Activated CD4-positive, alpha-beta T cell treated with anti-CD3 and anti-CD28 coated beads, Interleukin-2, Interleukin-4, amounts not matched to agents 100 ng/mL and 50 ng/mL, durations not matched to agents 16 hours and 8 hours (primary cell): Measurements from ENCODE around the gene FGF12.
A peak's percentile ranks its signal among the peaks of the same experiment; 100 is the strongest.
"Not testable (repeated sequence)": the region's sequence is repeated elsewhere in the genome, so short reads cannot be mapped to it uniquely, and the experiment has no call there.

Experiments used
- DNase-seq: peaks from one replicate; pipeline ENCODE4 v3.0.0-alpha.2; 2020; ENCODE audit warnings: low spot score

The FGF12 gene

DNA sequence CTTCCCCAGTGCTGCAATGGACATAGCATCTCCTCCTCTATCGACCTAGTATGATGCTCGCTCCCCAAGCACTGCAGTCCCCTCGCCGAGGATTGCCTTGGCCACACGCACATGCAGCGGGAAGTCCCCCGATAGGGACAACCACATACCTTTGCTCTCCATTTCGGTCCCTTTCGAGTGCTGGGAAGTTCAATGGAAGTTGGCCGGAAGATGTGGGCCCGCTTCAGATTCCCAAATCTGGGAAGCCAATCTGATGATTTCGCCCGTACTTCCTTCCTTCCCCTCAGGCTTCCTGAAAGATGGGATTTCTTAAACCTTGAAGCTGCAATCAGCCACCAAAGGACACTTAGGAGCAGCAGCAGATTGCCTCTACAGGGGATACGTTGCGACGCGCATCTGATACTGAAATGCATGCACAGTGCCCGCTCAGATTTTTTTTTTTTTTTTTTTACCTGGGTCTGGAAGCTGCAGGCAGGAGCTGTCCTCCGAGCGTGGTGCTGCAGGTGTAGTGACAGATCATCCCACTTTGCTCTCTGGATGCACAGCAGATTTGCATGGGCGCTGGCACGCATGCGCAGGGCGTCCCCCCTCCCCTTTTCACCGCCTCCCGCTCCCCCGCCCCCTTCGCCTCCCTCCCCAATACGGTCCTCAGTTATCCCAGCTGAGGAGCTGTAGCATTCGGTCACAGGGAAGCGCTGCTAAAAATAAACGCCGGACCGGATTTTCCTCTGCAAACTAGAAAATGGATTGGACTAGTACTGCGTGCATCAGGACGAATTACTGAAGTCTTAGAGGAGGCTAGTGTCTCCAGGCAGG lies at the start of gene FGF12:
TSS of gene FGF12 (minus strand) at position 510 of the 816 bp plus-strand sequence.
- peak; percentile 0 for DNase-seq

DNA sequence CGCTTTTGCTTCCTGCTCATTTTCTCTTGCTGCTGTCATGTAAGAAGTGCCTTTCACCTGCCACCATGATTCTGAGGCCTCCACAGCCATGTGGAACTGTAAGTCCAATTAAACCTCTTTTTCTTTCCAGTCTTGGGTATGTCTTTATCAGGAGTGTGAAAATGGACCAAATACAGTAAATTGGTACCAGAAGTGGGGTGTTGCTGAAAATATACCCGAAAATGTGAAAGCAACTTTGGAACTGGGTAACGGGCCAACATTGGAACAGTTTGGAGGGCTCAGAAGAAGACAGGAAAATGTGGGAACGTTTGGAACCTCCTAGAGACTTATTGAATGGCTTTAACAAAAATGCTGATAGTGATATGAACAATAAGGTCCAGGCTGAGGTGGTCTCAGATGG lies 47.0 kb upstream of the FGF12 start:
- not testable (repeated sequence) for DNase-seq

DNA sequence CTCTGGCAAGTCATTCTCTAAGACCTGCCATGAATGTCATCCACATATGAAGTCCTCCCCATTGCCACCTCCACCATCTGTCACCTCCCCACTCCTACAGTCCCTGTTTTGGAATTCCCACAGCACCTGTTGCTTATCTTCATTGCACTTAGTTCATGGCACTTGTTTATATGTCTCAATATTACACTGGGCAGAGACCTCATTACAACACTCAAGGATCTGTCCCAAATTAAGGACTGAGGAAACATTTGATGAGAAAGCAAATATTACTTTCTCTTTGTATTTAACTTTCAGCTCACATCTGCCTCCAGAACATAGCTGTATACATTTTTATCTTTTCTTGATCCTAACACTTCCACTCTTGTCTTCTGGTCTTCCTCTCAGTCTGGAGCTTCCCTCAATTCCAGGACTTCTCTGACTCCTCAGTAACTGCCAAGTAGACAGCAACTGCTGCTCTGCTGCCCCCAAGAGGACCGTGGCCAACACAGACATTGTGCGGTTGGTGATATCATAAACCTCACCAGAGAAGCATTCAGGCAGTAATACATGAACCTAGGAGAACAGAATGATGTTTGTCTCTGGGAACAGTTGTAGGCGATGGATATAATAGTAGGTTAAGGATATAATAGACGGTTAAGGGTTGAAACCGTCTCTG lies 45.0 kb upstream of the FGF12 start:
- DNase-seq = peak; percentile 6

DNA sequence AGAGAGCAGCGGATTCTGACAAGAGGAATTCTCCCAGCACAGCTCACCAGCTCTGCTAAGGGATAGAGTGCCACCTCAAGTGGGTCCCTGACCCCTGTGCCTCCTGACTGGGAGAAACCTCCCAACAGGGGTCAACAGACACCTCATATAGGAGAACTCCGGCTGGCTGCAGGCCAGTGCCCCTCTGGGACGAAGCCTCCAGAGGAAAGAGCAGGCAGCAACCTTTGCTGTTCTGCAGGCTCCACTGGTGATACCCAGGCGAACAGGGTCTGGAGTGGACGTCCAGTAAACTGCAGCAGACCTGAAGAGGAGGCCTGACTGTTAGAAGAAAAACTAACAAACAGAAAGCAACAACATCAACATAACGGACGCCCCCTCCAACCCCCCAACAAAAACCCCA lies 31.3 kb upstream of the FGF12 start:
- no peak for DNase-seq

DNA sequence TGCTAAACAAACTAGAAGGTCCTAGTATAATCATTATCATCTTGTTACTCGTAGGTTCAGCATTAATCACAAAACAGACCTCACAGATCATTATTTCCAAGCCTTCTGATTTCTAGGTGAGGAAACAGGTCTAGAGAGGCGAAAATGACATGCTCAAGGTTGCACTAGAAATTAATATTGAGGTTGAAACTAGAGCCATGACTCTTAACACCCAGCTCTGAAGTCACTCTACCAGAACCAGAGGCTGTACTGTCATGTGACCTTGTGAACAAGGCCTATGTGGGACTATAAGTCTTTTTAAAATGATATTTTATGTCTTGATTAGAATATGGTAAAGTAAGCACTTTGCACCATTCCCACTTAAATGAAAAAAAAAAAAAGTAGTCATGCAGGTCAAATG lies 23.8 kb upstream of the FGF12 start:
- DNase-seq = no peak

DNA sequence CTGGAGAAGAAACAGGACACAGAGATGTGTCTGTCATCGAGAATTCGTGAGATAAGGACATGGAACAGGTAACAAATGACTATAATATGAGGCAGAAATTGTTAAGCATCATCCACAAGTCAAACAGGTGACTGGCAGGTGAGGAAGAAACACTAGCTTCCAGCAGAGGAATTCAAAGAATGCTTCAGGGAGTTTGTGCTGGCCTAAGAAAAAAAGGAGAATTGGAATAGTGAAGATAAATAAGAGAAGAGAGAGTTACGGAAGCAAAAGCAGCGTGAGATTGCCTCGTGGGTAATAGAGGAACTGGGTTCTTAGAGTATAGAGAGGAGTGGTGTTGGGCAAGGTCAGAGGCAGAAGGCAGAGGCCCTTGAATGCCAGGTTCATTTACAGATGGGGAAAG lies 22.9 kb upstream of the FGF12 start:
- no peak for DNase-seq

DNA sequence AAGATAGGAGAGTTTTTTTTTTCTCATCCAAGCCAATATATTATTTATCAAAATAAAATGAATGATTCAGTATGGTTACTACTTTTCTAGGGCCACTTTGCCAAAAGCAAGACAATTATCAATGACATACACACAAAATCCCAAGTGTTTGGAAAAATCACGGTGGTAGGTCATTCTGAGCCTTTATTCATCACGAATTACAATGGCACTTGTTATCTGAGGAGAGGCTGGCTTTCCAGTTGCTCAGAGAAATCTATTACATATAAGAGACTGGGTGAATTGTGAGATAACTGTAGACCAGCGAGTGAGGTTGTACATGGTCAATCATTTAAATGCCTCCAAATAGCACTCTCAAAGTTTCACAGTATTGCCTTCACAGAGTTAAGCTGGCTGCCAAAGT lies 20.4 kb upstream of the FGF12 start:
- DNase-seq = no peak

DNA sequence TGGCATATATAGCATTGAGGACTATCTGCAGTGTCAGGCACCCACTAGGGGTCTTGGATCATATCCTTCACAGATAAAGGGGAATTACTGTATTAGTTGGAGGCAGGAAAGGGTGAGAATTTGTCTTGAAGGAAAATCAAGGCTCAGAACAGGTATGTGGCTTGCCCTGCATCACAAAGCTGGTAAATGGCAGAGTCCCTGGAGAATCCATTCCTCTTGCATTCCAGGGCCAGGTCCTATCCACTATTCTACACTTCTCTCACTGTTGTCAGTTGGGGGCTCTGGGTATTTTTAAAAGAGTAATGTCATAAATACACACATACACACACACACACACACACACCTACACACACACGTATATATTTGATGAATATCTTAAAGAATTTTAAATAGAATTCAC lies 19.8 kb upstream of the FGF12 start:
- DNase-seq = no peak

DNA sequence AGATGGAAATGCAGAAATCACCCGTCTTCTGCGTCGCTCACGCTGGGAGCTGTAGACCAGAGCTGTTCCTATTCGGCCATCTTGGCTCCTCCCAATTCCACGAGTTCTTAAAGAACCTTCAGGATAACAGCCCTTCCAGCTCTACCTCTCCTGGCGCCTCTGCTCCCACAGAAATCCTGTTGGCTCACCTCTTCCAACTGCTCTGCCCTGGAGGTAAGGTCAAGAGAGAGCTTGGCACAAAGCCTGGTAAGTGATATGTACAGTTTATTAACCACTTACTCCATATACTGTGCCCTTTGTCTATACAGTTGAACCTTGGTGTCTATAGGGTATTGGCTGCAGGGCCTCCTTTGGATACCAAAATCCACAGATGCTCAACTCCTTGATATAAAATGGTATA lies 17.8 kb upstream of the FGF12 start:
- no peak for DNase-seq

DNA sequence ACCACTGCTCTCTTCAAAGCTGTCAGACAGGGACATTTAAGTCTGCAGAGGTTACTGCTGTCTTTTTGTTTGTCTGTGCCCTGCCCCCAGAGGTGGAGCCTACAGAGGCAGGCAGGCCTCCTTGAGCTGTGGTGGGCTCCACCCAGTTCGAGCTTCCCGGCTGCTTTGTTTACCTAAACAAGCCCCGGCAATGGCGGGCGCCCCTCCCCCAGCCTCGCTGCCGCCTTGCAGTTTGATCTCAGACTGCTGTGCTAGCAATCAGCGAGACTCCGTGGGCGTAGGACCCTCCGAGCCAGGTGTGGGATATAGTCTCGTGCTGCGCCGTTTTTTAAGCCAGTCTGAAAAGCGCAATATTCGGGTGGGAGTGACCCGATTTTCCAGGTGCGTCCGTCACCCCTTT lies 17.3 kb upstream of the FGF12 start:
- not testable (repeated sequence) for DNase-seq

DNA sequence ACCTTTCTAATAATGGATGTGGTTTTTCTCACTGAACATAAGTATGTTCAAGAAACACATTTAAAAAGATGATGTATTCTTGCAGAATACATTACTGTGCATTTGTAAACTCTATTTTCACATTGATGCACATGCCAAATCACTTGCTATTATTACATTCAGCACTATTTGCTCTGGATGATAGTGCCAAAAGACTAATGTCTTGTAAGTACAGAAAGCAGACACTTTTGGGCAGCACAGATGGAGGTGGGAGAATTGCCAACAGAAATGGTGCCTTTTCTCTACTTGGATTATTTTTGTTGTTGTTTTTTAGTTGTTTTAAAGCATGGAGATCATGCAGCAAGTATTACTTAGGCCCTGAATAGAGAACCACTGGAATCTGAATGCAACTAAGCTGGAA lies 10.2 kb upstream of the FGF12 start:
- DNase-seq = no peak

DNA sequence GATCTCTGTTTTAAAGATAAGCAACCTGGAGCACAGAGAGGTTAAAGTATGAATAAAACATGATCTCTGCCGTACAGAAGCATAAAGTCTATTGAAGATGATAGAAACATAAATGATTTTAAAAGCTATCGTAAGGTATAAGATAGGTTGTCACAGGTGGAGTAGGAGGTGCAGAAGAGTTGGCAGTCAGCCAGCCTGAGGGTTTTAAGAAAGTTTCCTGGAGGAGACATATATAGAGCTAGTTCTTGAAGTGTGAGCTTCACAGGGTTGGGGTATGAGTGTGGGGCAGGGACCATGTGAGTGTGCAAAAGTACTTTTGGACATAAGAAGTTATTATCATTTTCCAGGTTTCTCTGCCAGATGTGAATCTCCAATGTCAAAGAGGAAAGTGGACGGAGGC lies 3.9 kb upstream of the FGF12 start:
- no peak for DNase-seq

DNA sequence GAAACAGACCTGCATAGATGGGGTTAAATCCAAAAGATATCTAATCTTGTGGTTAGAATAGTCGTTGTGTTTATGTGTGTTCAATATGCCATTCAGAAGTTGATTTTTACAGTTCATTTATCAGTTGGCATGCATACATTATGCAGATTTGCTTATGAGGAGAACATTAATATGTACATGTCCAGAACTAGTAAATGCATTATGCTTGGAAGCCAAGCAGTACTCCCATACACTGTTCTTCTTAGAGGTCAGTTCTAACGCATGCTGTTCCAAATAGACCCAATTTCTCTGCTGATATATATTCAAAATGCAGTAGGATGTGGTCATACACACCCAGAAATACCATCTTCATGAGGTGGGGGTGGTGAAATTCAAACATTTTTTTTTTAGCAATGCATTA lies 956 bp downstream of the FGF12 start:
- DNase-seq = no peak

DNA sequence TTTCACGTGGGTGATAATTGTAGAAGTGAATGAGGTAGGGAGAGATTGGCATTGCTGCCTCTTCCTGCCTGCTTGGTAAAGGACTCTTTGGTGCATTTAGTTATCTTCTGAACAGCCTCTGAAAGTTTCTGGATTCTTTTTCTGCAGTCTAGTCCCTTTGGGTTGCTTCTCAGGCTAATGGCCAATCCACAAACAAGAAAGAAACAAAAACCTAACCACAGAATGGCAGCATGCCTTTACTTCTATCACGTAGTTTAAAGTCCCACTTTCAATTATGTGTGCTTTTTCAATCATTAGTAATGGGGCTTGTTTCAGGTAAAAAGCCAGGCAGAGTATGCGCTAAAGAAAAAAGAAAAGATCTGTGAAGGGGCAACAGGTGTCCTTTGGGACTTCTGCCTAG lies 7.4 kb downstream of the FGF12 start:
- no peak for DNase-seq

DNA sequence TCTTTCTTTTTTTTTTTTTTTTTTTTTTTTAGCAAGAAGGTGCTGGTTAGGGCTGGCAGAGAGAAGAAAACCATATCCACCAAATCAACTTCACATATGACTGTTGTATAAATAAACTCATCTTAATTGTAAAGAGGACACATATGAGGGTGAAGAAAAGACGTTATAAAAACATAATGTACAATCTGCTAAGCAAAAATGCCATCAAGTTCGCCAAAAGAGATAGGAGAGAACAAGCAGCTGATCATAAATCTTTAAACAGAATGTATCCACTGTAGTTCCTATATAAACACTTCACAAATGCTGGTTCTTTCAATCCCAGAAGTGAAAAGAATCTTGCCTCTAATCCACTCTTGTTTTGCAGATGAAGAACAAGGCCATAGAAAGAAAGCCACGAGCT lies 9.2 kb downstream of the FGF12 start:
- DNase-seq = no peak

DNA sequence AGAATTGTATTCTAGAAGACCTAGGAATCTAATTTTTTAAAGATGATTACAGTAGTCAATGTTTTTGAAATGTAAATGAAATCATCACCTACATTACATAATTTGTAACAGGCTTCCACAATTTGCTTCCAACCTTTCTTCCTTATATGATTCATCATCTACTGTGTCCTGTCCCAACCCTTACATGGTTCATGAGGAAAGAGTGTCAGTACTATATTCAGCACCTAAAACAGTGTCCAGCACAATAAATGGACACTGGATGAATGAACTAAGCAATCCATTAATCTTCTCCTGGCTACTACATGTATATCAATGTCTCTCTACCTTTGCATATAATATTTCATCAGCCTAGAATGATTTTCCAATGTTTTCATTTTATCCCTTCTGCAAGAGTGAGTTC lies 12.2 kb downstream of the FGF12 start:
- DNase-seq = no peak

DNA sequence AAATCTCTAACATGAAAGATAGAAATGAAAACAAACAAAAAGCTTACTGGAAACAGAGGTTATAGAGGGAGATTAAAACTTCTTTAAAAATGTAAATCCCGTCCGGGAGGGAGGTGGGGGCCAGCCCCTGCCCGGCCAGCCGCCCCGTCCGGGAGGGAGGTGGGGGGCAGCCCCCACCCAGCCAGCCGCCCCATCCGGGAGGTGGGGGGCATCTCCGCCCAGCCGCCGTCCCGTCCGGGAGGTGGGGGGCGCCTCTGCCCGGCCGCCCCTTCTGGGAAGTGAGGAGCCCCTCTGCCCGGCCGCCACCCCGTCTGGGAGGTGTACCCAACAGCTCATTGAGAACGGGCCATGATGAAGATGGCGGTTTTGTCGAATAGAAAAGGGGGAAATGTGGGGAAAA lies 16.2 kb downstream of the FGF12 start:
- DNase-seq = not testable (repeated sequence)

DNA sequence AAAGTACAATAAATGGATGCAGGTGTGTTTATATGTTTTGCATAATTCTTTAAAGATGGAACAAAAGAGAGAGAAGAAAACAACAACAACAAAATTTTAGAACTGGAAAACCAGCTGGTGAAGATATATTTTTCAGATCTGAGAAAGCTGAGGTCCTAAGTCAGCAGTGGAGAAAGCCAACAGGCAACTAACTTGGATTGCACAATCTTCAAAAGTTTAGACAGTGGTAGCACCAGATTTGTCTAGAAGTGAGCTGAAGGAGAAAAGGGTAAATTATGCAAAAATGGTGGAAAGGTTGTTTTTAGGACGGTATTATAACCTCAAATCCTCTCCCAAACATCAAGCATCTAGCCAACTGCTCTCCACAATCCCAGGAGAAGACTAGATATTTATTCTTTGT lies 17.0 kb downstream of the FGF12 start:
- DNase-seq = no peak

DNA sequence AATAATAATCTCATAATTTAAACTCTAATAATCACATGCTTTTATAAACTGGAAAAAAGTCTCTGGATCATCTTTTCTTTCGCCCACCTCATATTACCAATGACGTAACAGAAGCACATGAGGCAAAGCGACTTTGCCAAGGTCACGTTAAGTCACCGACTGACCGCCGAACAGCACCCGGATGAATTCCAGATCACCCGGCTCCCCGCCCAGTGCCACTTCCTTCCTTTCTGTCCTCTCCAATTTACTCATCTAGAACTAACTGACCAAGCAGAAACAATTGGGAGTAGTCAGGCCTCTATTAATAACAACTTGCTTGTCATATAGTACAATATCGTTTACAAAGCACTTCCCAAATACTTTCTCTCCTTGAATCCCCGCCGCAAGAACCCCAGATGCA lies 21.1 kb downstream of the FGF12 start:
- no peak for DNase-seq

DNA sequence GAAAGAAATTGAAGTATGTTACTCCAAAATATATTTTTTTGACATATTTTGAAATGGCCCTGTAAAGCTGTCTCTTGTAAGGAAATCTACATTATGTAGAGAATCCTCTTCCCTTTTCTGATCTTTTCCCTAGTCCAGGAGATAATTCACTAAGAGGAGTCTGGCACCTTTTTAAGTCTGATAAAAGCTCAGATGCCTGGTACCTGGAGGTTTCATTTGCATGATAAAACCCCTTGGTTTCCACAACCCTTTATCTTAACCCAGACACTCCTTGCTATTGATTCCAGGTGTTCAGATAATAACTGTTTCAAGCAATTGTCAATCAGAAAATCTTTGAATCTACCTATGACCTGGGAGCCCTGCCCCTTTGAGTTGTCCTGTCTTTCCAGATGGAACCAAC lies 26.5 kb downstream of the FGF12 start:
- no peak for DNase-seq

DNA sequence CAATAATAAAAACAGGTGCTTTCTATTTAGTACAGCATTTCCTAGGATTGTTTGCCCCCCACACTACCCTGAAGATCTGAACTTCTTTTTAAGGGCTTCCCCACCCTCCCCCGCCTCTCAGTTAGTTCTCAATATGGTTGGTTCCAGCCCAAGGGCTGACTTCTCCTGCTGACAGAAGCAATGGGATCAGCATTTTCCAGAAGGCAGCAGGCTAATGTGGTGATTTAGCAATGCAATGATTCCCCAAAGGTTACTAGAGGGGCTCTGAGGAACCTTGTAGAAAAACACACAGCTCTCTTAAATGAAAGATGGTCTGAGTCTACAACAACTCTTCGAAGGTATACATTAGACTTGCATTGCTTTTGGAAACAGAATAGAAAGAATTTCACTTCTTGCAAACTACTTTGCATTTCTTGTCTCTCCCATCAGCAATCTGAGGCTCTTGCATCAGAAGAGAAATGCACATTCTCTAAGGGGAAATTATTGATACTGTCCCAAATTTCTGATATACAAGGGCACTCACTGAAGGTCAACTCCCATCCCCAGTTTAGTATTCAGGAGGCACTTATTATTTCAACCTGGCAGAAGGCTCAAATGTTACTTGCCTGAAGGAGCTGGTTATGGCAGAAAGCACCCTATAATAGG lies 30.3 kb downstream of the FGF12 start:
- no peak for DNase-seq

DNA sequence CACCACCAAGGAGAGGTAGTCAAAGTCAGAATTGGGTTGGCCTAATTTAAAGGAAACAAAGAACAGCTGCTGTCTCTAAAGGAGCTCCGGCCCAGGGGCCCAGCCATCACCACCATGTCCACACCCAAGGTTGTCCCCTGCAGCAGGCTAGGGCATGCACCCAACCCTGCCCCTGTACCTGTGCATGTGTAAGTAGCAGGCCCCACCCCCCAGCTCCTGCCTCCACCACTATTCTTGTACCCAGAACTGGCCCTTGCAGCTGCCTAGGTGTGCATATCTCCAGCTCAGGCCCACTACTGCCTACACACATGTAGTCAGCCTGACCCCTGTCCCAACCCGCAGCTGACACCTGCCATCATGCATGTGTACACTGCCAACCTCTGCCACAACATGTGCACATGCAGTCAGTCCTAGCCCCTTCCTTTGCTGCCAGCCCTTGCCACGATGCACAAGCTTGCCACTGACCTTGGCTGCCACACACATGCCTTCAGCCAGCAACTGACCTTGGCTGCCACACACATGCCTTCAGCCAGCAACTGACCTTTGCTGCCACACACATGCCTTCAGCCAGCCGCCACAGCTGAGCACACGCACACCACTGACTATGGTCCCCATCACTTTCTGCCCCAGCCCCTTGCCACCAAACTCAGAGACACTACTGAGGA lies 39.7 kb downstream of the FGF12 start:
- no peak for DNase-seq

DNA sequence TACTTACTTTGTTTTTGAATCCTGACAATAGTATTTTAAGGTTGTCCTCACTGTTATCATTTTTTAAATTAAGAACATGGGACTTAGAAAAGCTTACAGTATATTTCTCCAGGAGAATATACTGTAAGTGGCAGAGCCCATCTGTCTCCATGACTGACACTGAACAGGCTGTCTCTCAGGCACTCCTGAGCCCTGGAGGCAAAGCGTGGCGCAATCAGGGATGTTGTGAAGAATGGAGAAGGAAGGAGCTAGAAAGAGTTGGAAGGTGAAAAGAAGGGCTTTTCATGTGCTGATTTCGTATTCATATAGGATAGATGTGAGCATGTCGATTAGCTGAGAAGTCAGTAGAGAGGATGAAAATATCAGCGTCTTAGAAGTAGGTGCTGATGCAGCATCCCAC lies 41.5 kb downstream of the FGF12 start:
- DNase-seq = no peak
